Left ventricle myocardium superior (tissue), 1 donor: ENCODE results near the gene GRM2. TPM values are rescaled to one million over a fixed set of nuclear protein-coding genes. Genes with fewer than 3 reads are reported as not detected.

Experiments used
- ATAC-seq: fragments of 200-7000 bp; cut with Tn5 transposase; one replicate; pipeline ENCODE4 v1.9.1; 2020; ENCODE audit warnings: mild to moderate bottlenecking, moderate library complexity
- DNase-seq: peaks from one replicate; pipeline ENCODE4 v3.0.0-alpha.2; 2020
- intact Hi-C: fragments of 100-400 bp; cut with micrococcal nuclease; formaldehyde crosslinking; loops from one replicate; pipeline ENCODE4 v1.11.0; 2022
- total RNA-seq: library from RNA; stranded (reverse); fragmentation: NEBNext Ultra II Directional; extraction: Animal tissue kit (Norgen Biotek cat#: 25700); gene quantifications from one replicate; pipeline ENCODE4 v1.2.1, GENCODE V29; 2021
- donor health status: DM: no; HTN: yes; CAD: no; lungs with severe emphysema.

GRM2 gene
- total RNA-seq, 1 donor from 2014 or later, result 0.07 TPM

DNA sequence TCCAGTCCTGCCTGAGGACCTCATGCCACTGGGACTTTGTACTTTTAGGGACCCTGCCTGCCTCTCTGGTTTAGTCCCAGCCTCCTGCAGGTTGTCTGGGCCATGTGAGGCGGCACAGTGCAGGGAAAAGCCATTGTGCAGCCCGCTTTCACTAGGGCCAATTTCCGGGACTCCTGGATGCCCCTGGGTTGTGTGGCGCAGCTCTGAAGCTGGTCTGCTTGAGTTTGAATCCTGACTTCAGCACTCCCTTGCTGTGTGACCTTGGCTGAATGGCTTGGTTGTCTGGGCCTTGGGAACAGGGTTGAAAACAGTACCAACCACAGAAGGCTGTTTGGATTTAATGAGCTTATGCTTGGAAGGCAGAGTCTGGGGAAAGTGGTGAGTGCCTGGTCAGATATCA lies 27.6 kb upstream of the GRM2 start:
- intact Hi-C loops, result no loop called here
- ATAC-seq (no peak), DNase-seq (peak; percentile 26)

DNA sequence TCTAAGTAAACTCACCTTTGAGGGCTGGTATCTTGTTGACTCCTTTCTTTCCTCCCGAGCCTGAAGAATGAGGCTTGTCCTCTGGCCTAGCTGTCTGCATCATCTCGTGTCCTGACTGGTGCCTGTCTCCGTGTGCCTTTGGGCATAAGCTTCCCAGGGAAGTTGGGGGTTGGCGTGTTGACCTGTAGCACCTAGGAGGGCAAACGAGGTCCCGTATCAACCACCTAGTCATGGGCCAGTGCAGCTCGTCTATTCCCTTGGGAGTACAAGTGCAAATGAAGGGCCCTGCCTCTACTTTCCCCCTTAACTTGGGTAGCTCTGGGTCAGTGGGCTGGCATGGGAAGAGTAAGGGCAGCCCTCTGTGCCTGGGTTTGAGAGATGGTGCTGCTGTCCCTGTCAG lies 27.1 kb upstream of the GRM2 start:
- intact Hi-C loops, result no loop called here
- peak; percentile 8 for DNase-seq
- no peak for ATAC-seq

DNA sequence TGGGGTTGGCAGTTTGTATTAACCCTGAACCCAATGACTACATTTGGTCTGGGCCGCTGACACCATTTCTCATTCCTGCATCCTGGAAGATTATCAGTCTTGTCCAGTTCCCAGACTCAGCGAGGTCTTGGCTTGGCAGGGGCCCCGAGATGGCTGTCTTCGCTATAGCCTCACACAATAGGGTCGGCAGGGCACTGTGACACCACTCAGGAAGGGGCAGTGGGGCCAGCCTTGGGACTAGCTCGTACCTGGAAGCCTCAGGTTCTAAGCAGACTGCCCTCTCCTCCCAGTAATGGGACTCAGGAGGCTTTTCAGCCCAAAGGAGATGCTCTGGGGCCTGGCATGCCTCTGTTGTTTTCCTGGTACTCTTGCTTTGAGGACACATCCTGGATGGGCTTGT lies 26.7 kb upstream of the GRM2 start:
- ATAC-seq, result no peak
- peak; percentile 8 for DNase-seq
- intact Hi-C loops, result no loop called here

DNA sequence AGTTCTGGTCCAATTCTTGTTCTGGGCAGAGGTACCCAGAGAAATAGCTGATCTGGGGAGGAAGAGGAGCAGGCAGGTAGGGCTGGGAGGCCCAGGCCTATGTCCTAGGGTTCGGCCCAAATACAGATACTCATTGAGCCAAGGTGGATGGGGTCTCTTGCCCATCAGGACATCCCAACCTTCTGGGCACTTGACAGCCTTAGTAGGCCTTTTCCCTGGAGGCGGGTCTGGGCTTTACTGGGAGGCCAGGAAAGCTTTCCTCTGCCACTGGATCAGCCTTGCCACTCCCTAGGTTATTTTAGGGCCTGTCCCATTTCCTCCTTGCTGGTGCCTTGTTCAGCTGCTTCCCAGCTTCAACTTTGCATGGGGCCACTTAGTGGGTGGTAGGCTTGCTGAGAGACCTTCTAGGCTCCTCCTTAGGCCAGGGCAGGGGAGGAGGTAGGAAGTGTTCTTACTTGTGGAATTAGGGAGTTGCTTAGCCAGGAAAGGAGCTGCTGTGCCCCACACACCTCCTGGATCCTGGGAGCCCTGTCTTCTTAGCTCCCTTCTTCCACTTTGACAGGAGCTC lies 26.1 kb upstream of the GRM2 start:
- DNase-seq (peak; percentile 8), ATAC-seq (no peak)
- intact Hi-C loops, result no loop called here

DNA sequence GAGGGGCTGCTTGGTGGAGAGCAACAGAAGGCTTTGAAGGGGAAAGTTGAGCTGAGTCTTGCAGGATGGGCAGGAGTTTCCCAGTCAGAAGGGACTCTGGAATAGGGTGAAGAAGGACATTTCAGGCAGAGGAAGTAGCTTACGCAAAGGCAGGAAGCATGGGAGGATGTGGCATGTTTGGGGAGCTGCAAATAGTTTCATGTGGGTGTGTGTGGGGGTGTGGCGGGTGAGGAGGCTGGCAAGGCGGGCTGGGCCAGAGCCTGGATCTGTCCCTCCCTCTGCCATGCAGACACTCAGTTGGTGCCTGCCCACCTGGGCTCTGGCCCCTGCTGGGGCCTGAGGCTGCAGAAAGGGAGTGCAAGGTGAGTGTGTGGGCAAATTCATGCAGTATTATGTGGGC lies 25.4 kb upstream of the GRM2 start:
- intact Hi-C loops, result no loop called here
- ATAC-seq (peak; percentile 43), DNase-seq (peak; percentile 52)

- peak; percentile 47 for DNase-seq
- ATAC-seq, result peak; percentile 83
- intact Hi-C loops, result no loop called here
Observed at GRCh38 chr3:51682079-51682478, 24.8 kb upstream of the GRM2 start.

- DNase-seq, result peak; percentile 2
- ATAC-seq, result no peak
- intact Hi-C loops, result no loop called here
Observed at GRCh38 chr3:51682526-51682925, 24.3 kb upstream of the GRM2 start.

DNA sequence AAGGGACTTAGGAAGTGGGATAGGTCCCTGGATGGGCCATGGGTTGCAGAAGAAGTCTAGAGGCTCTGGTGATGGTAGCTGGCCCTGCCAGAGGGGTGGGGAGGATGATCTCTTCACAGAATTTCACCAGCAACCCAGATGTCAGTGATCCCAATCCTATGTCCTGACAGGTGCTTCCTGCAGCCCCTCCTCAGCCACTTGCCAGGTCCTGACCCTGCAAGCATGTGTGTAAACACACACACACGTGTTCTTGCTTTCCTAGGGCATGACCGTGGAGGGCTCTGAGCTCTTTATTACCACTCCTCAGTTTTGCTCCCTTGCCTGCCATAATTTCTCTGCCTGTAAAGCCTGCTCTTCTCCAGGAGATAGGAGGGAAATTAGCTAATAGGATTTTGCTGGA lies 23.3 kb upstream of the GRM2 start:
- ATAC-seq (no peak), DNase-seq (no peak)
- intact Hi-C loops, result no loop called here

- DNase-seq, result no peak
- ATAC-seq, result no peak
- intact Hi-C loops, result no loop called here
Observed at GRCh38 chr3:51684971-51685751, 21.7 kb upstream of the GRM2 start.

DNA sequence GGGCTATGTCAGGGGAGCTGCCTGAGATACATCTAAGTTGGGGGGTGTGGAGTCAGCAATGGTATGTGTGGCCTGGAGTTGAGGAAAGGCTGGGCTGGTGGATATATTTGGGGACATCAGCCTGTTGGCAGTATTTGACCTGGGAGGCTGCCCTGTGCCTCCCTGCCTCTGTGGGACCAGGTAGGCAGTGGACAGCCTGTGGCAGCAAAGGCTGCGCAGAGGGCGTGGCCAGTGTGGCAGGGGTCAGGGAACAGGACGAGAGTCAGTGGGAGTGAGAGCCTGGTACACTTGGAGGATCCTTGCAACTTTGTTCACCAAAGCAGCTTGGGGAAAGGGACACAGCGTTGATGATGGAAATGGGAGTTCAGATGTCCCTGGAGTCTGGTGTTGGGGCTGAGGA lies 20.8 kb upstream of the GRM2 start:
- DNase-seq (no peak), ATAC-seq (no peak)
- intact Hi-C loops, result no loop called here

DNA sequence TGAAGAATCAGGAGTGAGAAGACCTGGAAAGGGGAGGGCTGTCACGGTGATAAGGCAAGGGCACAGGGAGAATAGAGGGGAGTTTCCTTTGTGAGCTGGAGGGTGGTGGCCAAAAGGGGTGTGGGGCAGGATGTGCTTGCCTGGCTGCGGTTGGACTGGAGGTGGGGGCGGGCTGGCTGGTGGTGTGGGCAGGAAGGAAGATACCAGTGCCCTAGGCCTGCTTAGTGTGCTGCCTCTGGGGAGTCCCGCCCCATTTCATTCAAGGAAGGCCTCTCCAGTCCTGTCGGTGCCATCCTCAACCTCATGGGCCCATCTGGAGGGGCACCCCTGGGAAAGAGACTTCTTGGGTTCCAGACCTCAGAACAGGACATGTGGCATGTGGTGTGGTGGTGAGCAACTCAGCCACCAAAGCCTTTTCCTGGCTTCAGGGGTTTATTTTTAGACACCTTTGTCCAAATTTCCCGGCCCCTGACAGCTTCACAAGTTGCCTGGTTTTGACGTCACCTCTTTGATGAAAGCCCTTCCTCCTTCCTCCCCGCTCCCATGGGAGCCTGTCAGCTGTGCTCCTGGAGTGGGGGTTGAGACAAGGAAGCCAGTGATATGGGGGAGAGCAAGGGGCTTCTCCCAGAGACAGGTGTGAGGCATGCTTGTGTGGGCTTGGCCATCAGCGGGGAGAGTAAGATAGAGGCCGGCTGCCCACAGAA lies 20.2 kb upstream of the GRM2 start:
- intact Hi-C loops, result no loop called here
- DNase-seq, result peak; percentile 69

GRCh38 chr3:51687431-51688205 lies 19.2 kb upstream of the GRM2 start:
- ATAC-seq (peak; percentile 76), DNase-seq (peak; percentile 78)
- intact Hi-C loops, result no loop called here

More for the DNA sequence above, 20.2 kb upstream of the GRM2 start:
- ATAC-seq, result peak; percentile 50

- intact Hi-C loops, result no loop called here
- no peak for DNase-seq
- ATAC-seq, result no peak
Observed at GRCh38 chr3:51688206-51688600, 18.7 kb upstream of the GRM2 start.

DNA sequence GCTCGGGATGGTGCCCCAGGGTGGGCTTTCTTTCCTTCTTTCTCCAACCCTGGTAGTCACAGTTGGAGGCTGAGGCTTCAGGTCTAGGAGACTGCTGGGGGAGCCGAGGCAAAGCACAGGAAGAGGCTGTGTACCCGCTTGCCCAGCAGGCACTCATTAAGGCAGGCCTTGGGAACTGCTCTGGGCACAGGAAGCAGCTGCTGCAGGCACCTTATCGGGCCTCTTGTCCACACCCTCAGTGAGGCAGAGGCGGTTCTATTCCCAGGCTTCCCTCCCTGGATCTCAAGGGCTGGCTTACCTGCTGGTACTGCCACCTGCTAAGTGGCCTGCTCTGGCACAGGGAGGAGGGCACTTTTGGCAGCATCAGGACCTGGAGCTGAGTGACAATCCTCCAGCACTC lies 15.8 kb upstream of the GRM2 start:
- DNase-seq, result no peak
- intact Hi-C loops, result no loop called here
- ATAC-seq, result peak; percentile 18

- DNase-seq (no peak), ATAC-seq (no peak)
- intact Hi-C loops, result no loop called here
Observed at GRCh38 chr3:51691949-51692348, 14.9 kb upstream of the GRM2 start.

- intact Hi-C loops, result no loop called here
- ATAC-seq, result no peak
- no peak for DNase-seq
Observed at GRCh38 chr3:51692980-51693395, 13.9 kb upstream of the GRM2 start.

- DNase-seq (no peak), ATAC-seq (no peak)
- intact Hi-C loops, result no loop called here
Observed at GRCh38 chr3:51696954-51697353, 9.9 kb upstream of the GRM2 start.

DNA sequence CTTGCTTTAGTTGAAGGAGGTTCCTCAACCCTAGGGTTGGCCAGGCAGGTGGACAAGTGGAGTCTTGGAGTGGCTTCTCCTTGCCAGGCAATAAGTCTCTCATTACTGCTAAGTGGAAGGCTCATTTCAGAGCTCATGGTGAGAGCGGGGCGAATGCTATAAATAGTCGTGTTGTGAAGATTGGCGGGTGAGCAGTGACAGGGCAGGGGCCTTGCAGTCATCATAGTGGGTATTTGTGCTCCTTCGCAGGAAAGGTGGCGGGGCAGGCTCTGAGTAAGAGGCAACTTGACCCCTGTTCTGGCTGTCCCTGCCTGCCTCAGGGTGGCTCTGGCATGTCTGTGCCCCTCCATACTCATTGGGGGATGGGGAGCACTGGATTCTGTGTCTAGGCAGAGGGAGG lies 8.7 kb upstream of the GRM2 start:
- ATAC-seq (peak; percentile 28), DNase-seq (no peak)

DNA sequence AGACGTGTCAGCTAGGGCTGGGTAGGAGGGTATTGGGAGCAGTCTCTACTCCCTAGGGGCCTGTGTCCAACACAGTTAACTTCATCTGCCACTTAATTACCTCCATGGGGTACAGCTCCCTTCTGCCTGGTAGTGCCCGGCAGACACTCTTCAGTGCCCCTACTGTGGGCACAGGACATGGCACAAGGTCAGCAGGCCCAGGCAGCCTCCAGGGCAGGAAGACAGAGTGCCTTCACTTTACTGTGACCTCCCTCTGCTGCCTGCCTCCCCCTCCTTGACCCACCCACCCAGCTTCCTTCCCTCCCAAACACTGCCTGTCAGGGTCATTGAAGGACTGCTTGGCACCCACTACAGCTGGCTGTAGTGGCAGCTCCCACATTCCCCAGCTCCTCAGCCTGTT lies 6.5 kb upstream of the GRM2 start:
- no peak for DNase-seq
- intact Hi-C loops, result no loop called here
- no peak for ATAC-seq

More for the DNA sequence above, 8.7 kb upstream of the GRM2 start:
- intact Hi-C loops, result no loop called here

- ATAC-seq, result no peak
- DNase-seq, result no peak
- intact Hi-C loops, result no loop called here
Observed at GRCh38 chr3:51702156-51702555, 4.7 kb upstream of the GRM2 start.
